NCI-H1105 (cell line): ENCODE data around the gene G0S2.

Experiments
- DNase-seq: peaks from one replicate; lab custom pipeline; 2025; lab: John Stamatoyannopoulos, UW

G0S2 gene

DNA sequence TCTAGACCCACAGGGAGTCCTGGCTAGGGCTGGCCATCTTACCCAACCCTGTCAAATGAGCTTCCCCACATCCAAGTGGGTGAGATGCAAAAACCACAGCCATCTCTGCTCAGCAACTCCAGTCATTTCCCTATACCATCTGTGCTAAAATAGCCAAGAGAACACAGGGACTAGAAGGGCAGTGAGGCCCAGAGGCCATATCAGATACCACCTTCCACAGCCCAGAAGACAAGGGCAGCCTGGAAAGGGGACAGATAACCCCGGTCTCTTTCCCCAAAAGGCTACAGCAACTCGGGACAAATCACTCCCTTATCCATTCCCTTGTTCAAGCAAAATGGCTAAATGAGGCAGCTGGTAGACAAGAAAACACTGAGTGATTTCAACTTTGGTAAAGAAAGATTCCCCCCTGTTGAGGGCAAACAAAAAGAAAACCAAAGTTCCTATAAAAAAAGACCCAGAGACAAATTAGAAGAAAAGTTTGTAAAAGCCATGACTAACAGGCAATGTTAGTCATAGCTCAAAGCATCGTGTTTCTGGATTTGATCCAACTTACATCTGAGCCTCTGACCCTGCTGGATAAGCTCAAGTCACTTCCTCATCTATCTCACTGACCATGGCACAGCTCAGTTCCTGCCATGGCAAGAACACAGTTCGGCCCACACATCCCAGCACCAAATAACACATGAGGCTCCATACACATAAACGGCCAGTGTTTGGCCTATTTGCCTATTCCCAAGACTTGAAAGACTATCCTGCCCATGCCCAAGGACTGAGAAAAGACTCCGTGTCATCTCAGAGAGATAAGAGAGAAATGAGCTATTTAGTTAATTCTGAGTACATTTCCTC is 26.1 kb upstream of the G0S2 start:
- no peak for DNase-seq

DNA sequence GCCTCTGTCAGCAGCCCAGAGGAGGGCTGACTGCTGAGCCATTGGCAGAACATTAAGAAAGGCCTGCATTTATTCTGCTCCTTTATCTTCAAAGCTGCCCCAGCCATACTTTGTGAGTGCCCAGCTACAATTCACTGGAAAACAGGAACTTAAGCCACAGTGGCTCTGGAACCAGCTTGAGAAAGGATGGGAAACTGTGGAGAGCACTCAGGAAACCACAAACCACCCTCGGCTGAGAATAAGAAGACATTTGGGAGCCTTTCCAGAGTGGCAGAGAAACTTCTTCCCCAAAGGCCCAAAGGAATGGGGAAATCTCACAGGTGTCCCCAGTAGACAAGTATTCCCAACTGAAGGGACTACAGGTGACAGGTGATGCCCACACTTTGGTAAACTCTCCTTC is 24.8 kb upstream of the G0S2 start:
- no peak for DNase-seq

DNA sequence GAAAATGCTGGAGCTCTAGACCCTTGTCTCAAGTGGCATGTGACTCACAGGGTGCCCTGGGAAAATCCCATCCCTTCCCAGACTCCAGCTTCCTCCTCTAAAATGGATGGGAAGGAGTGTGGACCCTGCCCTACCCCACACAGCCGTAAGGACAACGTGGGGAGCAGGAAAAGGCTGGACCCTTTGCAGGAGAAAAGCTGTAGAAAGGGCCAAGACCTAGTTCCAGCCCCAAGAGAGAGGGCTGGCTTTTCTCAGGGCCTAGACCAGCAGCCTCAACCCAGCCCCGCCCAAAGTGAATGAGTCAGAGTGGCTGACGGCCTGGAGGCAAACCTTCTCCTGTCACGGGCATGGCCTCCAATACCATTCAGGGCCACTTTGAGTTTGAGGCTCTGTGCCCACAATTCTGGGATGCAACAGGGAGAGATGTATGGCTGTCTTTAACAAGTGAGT is 24.0 kb upstream of the G0S2 start:
- DNase-seq, result no peak

DNA sequence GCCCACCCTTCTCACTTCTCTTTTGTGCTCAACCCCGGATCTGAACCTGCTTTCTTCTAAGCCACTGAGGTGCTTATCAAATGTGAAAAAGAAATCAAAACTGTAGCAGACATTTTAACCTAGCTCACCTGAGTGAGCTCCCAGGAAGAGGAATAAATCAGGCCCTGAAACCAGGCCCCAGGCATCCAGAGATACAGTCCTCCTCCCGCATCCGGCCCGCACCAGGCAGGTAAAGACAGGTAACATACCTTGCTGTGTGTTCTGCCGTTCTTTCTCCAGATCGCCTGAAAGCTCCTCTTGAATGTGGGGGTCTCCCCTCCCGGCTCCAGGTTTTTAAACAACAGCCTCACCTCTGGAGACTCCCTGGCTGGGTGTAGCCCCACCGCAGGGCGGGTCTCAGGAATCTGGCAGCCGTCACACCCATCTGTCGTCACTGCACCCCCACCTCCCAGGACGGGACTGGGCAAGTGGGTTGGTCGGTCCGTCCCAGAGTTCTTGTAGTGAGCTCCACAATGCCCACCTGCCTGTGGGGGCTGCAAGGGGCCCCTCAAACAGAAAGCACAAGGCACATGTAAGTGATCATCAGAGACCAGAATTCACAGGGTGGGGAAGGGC is 23.0 kb upstream of the G0S2 start, which contains the start of gene LAMB3:
Gene LAMB3, minus strand, starts transcription at position 305 of the 615 bp plus-strand sequence. CDS start 1,481 bp downstream, outside the sequence.
- no peak for DNase-seq

GRCh38 chr1:209652873-209653401 is 22.3 kb upstream of the G0S2 start:
- peak; percentile 89 for DNase-seq

DNA sequence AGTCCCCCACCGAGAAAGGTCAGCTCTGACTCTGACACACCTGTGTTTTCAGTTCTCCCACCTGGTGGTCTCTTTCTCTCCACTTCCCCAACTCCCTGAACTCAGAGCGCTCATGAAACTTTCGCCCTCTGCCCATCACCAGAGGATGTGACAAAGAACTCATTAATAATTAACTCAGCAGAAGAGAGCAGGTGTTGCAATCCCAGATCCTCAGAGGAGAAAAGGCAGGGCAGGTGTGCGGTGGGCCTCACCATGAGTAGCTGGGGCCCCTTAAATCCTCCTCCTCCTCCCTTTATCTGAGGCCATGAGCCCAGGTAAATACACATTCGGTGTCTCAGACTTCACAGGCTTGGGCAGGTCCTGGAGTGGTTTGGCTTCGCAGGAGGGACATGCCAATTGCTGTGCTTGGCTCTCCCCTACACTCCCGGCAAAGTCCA is 21.3 kb upstream of the G0S2 start:
- no peak for DNase-seq

DNA sequence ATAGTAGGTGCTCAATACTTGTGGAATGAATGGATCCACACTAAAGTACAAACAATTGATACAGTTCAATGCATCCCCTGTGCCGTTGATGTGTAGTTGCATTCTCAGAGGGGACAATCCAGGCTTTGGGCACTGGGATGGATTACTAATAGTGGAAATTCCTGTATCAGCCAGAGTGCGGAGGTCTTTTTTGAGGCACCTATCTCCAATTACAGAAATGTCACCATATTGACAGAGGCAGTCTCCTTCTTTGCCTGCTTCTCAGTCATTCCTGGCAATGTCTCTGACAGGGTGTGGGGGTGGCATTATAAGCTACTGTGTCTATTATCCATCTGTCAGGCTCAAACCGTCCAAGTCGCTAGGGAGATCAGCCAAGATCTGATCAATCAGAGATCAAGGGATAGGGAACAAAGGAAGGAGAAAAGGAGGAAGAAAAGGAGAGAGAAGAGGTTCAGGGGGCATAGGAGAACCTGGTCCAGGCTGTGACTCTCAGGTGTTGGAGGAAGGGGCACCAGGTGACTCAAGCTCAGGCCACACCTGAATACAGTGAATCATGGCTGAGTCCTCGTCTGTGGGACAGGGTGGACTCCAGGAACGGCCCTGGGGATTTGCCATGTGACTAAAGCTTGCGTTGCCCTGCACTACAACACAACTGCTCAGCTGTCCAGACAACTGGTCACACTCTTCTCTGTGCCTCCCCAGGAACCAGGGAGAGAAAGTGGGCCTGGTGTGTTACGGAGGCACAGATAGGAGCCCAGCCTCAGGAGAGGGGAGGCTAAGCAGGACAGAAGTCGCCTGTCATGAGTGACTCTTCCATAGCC is 19.6 kb upstream of the G0S2 start:
- no peak for DNase-seq

GRCh38 chr1:209657140-209657879 is 17.9 kb upstream of the G0S2 start:
- no peak for DNase-seq

- no peak for DNase-seq
These were observed 17.3 kb upstream of the G0S2 start for GRCh38 chr1:209657918-209658317.

GRCh38 chr1:209659909-209660308 is 15.3 kb upstream of the G0S2 start:
- DNase-seq, result no peak

GRCh38 chr1:209661071-209661470 is 14.1 kb upstream of the G0S2 start:
- DNase-seq, result no peak

DNA sequence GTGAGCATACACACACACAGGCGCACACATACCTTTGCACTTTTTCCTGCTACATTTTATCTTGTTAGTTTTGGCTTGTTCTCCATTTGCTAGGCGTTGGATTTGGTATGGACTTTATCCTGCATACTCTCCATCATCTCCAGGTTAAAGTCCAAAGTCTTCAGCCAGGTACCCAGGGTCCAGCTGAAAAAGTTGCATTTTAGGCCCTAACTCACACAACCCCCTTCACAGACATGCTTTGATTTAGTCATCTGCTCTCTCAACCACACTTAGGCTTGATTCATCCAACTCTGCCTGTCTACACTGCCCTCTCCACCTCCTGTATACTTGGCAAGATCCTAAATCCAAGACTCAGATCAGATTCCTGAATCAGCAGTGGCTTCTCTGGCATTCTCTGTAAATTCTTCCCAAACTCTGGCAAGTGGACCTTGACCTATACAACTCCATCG is 12.3 kb upstream of the G0S2 start:
- no peak for DNase-seq

DNA sequence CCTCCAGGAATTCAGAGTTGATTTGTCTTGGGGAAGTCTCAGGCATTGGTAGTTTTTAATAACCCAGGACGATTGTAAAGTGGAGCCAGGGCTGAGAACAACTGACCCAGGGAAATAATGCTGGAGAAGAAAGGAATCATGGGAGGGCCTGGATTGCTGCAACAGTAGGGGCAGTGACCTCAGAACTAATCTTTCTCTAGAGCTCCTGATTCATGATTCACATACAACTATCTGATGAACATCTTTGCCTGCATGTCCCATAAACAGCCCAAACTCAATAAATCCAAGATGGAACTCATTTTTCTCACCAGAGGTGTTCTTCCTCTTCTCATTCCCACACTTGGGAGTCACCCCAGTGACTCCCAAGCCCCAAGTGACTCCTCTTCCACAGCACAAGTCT is 8.1 kb upstream of the G0S2 start:
- no peak for DNase-seq

GRCh38 chr1:209667708-209668107 is 7.5 kb upstream of the G0S2 start:
- DNase-seq, result no peak

DNA sequence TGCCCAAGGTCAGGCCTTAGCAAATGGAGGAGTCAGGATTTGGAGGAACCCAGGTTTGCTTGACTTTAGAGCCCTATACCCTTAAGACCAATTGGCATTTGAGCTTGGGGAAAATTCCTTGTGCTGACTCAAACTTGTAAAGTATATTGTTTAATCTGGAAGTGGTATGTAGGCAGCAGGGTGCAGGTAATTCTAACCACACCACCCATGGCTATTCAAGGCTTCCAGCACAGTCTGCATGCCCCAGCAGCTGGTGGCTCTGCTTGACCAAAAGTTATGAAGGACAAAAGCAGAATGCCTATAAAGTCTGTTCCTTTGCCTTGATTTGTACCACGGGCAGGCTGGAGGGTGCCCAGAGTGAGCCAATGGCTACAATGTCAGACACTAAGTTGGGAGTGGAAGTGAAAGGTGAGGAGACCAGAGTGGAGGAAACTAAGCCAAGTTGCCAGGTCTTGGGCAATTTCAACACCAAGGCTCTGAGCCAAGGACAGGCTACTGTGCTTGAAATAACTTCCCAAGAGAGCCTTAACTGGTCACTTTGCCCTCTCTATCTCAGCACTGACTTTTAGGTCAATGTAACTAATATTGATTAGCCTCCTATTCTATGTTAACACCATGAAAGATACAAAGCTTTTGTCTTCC is 4.7 kb upstream of the G0S2 start:
- DNase-seq, result no peak

- no peak for DNase-seq
These were observed 2.2 kb upstream of the G0S2 start for GRCh38 chr1:209672705-209673630.

GRCh38 chr1:209673631-209674417 is 1.4 kb upstream of the G0S2 start:
- no peak for DNase-seq

GRCh38 chr1:209675565-209676154 is 448 bp downstream of the G0S2 start:
- no peak for DNase-seq
